Muscle of back (tissue), 11 donors: ENCODE results near the gene CRISPLD2. TPM values are rescaled to one million over a fixed set of nuclear protein-coding genes. Genes with fewer than 3 reads are reported as not detected.

Experiments used
- DNase-seq, 3 donors: peaks; one replicate each; pipeline versions ENCODE4 v3.0.0 to v3.0.0-alpha.2; 2013
- polyA plus RNA-seq, 10 donors: library from polyadenylated mRNA; unstranded; fragments of 120-200 nt; gene quantifications; one replicate each; pipeline ENCODE4 v1.2.1, GENCODE V29; 2013; ENCODE audit not compliant: insufficient read length in 10 of 10

The CRISPLD2 gene
- polyA plus RNA-seq, 10 donors = 4.1 to 8.8 (median 6.8) TPM

DNA sequence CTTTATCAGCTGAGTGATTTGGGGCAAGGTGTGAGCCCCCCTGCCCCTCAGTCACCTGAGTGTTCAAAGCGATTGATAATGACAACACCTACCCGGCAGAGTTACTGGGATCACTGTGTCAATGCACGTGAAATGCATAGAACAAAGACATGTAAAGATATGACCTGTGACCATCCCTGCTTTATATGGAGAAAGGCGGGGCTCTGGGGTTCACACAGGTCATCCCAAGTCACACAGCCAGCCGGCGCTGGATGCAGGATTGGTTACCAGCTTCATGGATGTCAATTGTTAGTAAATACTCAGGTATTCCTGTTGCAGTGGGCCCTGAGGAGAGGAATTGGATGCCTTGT is 64.4 kb downstream of the CRISPLD2 start:
- DNase-seq = no peak

DNA sequence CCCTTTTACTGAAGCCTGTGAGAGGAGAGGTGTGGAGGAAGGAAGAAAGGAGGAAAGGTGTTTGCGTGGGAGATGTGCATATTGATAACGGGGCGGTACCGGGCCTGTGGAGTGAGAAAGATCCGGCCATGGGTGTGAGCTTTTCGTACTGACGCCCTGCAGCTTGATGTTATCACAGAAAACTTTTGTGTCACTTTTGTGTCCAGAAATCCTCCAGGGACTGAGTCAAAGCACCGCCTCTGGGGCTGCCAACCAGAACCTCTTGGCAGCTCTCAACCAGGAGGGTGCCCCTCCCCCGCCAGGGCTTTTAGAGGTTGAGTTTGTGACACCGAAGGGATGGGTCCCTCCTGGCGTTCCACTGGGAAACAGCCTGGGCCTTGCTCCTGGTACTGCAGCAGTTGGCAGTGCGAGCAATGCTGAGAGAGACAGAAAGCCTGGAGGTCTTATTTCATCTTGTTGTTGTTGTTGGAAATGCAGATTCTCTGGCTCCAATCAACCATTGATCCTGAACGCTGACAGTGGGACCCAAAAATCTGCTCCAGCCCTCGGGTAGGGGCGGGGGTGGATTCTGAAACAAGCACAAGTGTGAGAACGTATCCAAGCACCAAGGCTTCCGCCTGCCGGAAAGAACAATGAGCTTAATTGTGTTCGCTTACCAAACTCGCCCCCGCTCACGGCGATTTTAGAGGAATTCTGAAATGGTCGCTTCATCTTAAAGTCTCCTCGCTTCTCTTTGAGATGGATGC is 65.0 kb downstream of the CRISPLD2 start:
- DNase-seq = peak in 1 of 3 donors; percentile 45

DNA sequence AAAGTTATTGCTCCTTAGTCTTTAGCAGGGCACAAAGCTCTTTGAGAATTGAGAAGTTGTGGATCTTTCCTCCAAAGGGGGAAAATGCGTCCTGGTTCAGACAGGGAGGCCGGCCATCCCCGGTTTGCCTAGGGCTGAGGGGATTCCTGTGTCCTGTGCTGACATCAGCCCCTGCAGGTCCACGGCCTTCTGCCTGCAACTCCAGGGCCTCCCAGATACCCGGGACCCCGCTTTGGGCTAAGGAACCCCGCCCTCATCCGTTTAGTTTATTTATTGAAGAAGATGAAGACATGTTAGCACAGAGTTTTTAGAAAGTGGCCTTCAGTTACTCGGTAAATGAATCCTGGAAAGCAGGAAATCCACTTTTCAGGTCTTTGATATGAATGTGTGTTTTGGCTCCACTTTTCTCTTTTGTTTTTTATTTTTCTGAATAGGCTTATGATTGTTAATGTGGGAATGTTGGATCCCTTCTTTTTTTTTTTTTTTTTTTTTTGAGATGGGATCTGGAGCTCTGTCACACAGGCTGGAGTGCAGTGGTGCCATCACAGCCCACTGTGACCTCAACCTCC is 65.6 kb downstream of the CRISPLD2 start:
- no peak for DNase-seq

DNA sequence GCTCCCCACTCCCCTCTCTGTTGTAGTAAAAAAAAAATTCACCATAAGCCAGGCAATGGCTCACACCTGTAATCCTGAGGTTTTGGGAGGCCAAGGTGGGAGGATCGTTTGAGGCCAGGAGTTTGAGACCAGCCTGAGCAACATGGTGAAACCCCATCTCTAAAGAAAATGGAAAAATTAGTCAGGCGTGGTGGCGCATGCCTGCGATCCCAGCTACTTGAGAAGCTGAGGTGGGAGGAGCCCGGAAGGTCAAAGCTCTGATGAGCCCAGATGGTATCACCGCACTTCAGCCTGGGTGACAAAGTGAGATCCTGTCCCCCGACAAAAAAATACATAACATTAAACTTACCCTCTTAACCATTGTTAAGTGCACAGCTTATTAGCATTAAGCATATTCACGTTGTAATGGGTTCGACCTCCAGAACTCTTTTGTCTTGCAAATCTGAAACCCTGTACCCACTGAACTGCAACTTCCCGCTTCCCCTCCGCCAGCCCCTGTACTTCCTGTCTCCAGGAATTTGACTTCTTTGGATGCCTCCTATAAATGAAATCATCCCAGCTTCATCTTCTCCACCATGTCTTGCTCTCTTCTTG is 66.8 kb downstream of the CRISPLD2 start:
- DNase-seq = no peak

DNA sequence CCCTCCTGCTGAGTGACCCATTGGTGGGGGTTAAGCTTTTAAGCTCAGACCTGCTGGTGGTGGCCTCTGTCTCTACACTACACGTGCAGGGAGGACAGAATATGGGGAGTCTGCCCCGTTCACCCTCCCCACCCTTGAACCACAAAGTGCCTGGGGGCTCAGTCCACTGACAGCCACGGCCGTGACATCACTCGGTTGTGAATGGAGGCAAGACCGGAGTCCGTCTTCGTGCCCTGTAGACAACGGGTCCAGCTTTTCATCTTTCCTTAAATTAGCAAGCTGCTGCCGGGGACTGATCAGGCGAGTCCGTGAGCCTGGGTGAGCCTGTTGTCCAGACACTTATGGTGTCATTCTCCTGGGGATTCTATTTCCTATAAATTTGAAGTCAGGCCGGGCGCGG is 67.4 kb downstream of the CRISPLD2 start:
- no peak for DNase-seq

DNA sequence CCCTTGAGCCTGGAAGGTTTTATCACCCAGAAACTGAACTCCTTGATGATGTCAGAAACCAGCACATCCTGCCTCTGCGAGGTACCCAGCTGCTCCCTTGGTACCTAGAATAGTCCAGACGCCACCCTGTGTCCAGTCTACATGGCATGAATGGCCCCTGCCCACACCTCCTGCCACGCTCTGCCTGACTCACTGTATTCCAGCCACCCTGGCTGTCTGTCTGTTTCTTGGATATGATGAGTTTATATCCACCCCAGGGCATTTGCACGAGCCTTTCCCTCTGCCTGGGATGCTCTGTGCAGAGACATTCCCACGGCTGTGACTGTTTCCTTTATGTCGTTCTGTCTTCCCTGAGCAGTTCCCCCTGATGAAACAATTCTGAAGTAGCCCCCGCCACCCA is 68.7 kb downstream of the CRISPLD2 start:
- DNase-seq = no peak

DNA sequence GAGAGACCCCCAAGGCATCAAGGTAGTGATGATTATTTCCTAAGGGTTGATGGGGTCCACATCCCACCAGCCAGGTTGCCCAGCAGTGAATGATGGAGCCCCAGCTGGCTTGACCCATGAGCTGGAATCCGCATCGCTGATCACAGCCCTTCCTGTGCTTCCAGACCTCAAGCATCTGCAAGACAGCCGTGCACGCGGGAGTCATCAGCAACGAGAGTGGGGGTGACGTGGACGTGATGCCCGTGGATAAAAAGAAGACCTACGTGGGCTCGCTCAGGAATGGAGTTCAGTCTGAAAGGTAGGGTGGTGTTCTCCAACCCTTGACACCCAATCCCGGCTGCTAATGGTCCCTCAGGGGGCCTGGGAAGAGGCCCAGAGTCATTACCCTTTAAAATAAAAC is 69.3 kb downstream of the CRISPLD2 start:
- DNase-seq = no peak

DNA sequence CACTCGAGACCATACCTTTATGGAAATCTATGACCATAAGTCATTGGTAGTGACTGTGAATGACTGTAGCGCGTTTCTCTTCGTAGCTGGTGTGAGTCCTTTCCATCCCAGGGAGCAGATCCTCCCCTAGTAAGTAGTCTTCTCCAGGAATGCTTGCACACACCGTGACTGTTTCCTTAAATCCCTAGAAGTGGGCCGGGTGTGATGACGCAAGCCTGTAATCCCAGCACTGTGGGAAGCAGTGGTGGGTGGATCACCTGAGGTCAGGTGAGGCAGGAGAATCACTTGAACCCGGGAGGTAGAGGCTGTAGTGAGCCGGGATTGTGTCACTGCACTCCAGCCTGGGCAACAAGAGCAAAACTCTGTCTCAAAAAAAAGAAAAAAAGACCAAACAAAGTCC is 70.6 kb downstream of the CRISPLD2 start:
- no peak for DNase-seq

DNA sequence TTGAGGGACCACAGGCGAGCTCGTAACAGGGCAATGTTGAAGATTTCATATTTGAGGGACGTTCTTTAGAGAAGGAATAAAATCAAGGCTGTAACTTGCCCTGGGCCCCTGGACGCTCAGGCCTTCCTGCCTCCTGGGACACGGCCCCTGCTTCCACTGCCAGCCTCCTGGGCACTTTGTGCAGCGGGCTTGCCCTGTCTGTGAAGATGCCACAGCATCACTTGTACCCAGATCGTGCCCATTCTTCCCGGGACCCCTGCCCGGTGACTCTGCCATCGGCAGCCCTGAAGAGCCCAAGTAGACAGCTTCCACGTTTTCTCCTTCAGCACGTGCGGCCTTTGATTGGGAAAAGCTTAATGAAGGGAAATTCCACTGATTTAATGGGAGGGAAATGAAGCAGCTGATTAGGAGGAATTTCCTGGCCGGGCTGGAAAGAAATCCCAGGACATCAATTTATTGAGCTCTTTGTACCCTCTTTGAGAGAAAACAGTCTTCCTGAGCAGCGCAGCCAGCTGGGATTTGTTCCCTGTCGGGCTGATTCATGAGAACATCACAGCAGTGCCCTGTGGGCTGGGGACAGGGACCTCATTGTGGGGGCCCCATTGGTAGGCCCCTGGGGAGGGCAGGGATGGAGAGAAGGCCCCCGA is 71.5 kb downstream of the CRISPLD2 start:
- DNase-seq = no peak

DNA sequence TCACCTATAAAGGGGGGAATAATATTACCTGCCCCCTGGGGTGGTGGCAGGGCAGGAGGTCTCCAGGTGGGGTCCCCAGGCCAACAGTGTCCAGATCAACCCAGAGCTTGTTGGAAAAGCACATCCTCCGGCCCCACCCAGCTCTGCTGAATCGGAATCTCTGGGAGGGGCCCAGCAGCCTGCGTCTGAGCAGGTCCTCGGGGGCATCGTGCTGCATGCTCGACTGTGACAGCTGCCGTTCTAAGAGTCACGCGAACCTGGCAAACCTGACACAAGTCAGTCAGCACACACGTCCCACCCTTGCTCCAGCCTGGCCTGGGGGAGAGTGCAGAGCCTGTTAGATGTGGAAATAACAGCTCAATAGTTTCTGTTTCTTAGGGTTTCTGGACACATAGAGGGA is 72.3 kb downstream of the CRISPLD2 start:
- no peak for DNase-seq

DNA sequence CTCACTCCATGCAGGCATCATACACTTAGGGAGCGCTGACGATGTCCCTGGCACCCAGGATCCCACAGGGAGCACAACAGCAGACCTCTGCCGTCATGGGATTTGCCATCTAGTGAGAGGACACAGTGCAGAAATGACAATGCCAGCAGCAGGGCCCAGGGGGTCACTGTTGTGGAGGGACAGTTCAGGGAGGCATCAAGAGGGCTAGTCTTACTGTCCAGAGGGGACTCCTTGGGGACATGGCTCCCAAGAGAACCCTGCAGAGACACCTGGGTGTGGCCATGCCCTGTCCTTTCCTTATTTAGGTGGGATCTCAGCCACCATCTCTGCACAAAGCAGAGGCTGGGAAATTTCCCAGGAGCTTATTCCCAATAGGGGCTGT is 73.7 kb downstream of the CRISPLD2 start:
- no peak for DNase-seq

DNA sequence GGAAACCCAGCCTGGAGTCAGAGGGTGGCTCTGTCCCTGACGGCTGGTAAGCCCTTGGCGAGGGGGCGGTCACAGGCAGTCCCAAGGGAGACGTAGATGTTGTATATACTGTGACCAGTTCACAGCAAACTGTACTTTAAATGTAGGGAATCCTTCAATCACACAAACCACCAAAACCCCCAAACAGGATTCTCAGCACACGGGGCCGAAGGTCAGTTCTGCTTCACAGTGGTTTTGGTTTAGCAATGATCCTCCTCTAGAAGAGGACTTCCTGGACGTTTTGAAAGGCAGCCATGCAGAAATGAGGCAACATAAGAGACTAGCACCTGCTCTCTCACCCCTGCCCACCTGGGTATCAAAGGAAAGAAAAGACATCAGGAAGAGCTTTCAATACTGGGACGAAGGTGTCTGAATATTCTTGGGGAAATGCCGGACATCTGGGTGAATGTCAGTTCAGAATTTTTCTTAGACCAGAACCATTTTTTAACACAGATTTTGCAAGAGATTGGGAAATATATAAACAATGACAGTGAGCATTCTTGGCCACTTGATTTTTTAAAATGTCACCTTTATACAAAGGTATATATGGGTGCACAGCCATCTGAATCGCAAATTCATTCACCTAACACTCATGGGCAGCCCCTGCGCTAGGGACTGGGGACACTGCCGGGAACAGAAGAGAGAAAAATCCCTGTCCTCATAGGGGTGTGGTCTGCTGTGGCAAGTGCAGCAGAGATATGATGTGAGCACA is 74.2 kb downstream of the CRISPLD2 start:
- no peak for DNase-seq

DNA sequence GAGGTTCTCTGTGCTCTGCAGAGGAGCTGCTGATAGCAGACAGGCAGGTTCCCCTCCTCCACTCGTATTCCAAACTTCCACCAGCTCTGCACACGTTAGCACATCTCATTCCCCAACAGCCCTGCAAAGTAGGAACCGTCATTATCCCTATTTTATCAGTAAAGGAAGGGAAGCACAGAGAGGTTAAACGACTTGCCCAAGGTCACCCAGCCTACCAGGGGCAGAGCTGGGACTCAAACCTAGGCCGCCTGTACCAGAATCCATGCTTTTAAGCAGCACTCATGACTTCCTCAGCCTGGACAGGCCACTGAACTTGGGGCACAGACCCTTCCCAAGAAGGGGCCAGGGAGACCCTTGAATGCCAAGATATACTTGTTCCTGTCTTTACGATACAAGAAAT is 75.2 kb downstream of the CRISPLD2 start:
- no peak for DNase-seq

DNA sequence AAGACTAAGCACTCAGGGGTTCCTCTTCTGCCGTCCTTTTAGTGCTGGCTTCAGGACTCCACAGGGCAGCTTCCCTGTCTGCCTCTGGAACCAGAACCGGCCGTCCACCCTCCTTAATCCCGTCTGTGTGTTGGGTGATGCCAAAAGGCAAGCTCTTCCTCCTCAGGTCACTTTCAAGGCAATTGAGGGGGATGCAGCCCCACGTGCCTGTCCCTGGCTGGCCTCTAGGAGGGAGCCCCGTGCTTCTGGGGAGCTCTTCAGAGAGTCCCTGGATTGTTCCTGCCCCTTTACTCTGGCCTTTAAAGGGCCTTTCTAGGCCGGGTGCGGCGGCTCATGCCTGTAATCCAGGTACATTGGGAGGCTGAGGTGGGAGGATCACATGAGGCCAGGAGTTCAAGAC is 77.1 kb downstream of the CRISPLD2 start:
- no peak for DNase-seq

DNA sequence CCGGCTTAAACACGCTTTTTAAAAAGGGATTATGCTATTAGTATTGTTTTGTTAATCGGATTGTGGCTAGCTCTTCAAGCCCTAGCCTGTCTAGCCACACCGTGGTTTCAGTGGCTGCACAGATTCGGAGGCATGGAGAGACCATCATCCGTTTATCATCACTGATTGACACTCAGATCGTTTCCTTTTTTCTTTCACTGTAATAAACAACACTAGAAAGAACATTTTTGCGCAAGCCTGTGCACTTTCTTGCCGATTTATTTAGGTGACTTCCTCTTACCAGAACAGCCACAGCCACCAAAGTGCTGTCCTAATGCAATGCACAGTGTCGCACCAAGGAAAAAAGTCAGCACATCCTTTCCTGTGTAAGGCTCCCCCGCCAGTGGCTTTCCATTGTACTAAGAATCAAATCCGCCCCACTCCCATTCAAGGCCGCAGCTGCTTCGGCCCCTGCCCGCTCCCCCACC is 78.2 kb downstream of the CRISPLD2 start:
- no peak for DNase-seq

DNA sequence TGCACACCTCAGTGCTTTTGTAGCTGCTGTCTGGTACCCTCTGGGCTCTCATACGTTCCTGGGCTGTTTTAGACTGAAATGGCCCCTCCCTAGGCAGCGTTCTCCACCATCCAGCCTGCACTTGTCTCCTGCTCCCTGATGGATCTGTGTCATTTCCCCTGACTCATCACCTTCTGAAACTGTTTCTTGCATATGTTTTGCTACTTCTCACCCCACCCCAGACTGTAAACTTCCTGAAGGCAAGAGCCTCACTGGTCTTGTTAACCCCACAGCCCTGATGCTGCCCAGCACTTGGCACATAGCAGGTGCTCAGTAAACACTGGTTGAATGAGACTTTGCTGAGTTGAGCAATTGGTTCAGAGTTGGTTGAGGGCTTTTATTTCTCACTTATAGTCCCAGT is 78.7 kb downstream of the CRISPLD2 start:
- DNase-seq = no peak

DNA sequence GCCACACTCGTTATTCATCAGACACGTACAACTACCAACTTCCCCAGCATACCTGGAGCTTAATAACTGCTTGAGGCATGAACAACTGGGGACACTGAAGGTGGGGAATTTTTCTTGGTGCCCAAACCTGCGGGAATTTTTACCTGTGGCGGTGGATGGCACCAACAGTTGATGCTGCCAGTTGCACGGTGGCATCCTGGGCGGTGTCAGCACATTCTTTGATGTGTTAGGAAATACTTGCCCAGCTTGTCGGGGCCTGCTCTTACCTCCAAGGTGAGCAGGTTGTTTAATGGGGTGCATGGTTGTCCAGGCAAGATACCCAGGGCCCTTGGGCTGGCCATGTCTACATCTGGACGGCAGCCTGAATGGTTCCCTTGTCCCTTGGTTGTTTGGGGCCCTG is 79.6 kb downstream of the CRISPLD2 start:
- no peak for DNase-seq

DNA sequence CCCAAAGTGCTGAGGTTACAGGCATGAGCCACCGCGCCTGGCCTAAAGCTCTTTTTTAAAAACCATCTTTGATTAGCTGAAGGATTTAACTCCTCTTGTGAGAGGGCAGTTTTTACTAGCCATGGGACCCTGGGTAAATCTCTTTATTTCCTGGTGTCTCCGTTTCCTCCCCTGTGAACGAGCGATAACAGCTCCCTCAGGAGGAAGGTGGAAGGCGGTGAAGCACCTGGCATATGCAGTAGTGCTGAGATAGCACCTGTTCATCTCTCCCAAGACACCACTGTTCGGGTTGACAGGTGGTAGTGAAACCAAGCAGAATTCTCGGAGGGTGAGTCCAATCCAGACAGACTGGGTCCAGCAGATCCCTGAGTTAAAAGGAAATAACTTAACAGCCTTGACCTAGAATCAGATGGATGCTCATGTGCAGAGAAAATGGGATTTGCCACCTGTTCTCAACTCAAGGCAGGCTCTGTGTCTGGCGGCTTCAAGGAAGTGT is 86.2 kb downstream of the CRISPLD2 start:
- no peak for DNase-seq

DNA sequence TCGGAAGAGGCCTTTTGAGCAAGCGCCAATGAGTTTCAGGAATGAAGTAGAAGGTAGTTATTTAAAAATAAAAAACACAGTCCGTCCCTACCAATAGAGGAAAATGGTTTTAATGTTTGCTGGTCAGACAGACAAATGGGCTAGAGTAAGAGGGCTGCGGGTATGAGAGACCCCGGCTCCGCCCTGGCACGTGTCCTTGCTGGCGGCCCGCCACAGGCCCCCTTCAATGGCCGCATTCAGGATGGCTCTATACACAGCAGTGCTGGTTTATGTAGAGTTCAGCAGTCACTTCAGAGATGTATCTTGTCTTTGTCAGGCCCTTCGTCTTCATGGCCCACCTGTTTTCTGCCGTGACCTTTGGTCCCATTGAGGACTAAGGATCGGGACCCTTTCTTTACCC is 87.3 kb downstream of the CRISPLD2 start:
- no peak for DNase-seq

DNA sequence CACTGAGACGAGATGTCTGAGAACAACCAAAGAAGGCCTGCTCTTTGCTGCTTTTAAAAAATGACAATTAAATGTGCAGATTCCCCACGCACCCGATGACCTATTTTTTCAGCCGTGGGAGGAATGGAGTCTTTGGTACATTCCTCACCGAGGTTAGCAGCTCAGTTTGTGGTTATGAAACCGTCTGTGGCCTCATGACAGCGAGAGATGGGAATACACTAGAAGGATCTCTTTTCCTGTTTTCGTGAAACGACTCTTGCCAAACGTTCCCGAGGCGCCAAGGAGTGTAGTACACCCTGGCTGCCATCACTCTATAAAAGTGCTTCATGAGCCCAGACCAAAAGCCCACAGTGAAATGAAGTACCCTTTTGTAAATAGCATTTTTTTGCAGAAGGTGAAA is 87.8 kb downstream of the CRISPLD2 start:
- no peak for DNase-seq

DNA sequence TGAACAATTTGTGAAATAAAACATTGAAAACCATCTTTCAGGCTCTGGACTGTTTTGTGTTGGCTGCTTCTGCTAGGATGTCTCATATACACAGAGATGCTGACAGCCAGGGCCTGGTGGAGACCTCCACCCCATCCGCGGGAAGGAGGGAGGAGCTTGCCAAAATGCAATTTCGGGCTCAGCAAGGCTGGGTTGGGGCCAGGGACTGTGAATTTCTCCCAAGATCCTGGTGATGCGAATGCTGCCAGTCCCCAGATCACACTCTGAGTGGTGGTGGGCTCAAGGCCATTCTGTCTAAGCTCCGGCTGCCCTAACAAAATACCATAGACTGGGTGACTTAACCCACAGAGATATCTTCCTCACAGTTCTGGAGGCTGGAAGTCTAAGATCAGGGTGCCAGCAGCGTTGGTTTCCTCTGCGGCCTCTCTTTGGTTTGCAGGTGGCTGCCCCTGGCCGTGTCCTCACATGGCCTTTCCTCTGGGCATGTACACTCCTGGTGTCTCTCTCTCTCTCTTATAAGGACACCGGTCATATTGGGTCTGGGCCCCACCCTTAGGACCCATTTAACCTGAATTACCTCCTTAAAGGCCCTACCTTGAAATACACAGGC is 89.8 kb downstream of the CRISPLD2 start:
- no peak for DNase-seq
